Measurements from ENCODE around the gene COL4A3.

DNA sequence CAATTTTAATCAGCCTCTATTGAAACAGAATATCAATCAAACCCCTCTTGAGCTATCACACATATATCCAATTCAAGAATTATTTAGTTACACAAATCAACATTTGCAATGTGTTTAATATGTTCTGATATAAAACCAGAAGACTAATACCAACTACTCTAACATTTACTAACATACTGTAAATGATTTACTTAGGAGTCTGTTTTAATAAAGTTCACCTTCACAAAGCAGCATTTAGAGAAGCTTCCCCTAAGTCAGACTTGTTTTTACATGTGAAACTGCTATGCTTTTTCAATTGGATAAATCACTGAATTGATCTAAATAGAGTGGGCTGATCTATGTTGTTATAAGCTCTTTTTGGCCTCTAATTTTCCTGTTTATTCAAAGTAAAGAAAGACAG, 18.3 kb downstream of the COL4A3 start:
- TF ChIP-seq POLR2A (IDR thresholded peaks at IDR 0.05) = no peak
- no peak for TF ChIP-seq CTCF (IDR thresholded peaks at IDR 0.05)

Measured in Peyer's patch (tissue), 4 donors.